Measurements from ENCODE around the gene EPS8L1.

Gene EPS8L1

GRCh38 chr19:55067869-55068268 lies 7.8 kb upstream of the EPS8L1 start:
- Histone ChIP-seq H4K20me1 (no peaks in the 10 kb centered on the region), H3K4me3 (no peak overlapping the region), H3K36me3 (no peaks in the 10 kb centered on the region), H3K4me1 (peaks cover 12% of the 10 kb centered on the region; the same call in 1 of the 2 replicates), H3K9ac (no peak overlapping the region), H3K4me2 (no peak overlapping the region), H3K27ac (no peak overlapping the region), H3K9me3 (peaks cover 16% of the 10 kb centered on the region), H3K27me3 (peaks cover 63% of the 10 kb centered on the region)
- TF ChIP-seq Cebpa-rat (IDR thresholded peaks at IDR 0.05) = no peak

GRCh38 chr19:55068950-55069864 lies 6.5 kb upstream of the EPS8L1 start:
- H3K36me3 ChIP-seq = no peaks in the 10 kb centered on the region
- H4K20me1 ChIP-seq = no peaks in the 10 kb centered on the region
- peaks cover 63% of the 10 kb centered on the region for H3K27me3 ChIP-seq
- H3K4me2 ChIP-seq = 0 out of 2 replicates have a peak overlapping the region, but pooled peaks have one; percentile 14
- peaks cover 12% of the 10 kb centered on the region; the same call in 1 of the 2 replicates for H3K4me1 ChIP-seq
- no peak overlapping the region for H3K4me3 ChIP-seq
- no peak overlapping the region for H3K9ac ChIP-seq
- no peak overlapping the region for H3K27ac ChIP-seq
- peaks cover 20% of the 10 kb centered on the region for H3K9me3 ChIP-seq
- no peak for TF ChIP-seq Cebpa-rat (IDR thresholded peaks at IDR 0.05)

GRCh38 chr19:55069865-55070197 lies 5.8 kb upstream of the EPS8L1 start:
- Histone ChIP-seq H3K9me3 (peaks cover 20% of the 10 kb centered on the region), H3K4me1 (peaks cover 12% of the 10 kb centered on the region; the same call in 1 of the 2 replicates), H3K36me3 (no peaks in the 10 kb centered on the region), H3K4me3 (no peak overlapping the region), H3K9ac (no peak overlapping the region), H3K27ac (no peak overlapping the region), H4K20me1 (no peaks in the 10 kb centered on the region), H3K27me3 (peaks cover 63% of the 10 kb centered on the region), H3K4me2 (no peak overlapping the region)
- TF ChIP-seq Cebpa-rat (IDR thresholded peaks at IDR 0.05) = no peak

- no peak for TF ChIP-seq Cebpa-rat (IDR thresholded peaks at IDR 0.05)
- H3K36me3 ChIP-seq = no peaks in the 10 kb centered on the region
- no peaks in the 10 kb centered on the region for H4K20me1 ChIP-seq
- H3K4me2 ChIP-seq = no peak overlapping the region
- H3K27me3 ChIP-seq = peaks cover 60% of the 10 kb centered on the region
- peaks cover 20% of the 10 kb centered on the region for H3K9me3 ChIP-seq
- peaks cover 12% of the 10 kb centered on the region for H3K4me1 ChIP-seq
- H3K27ac ChIP-seq = no peak overlapping the region
- no peak overlapping the region for H3K4me3 ChIP-seq
- no peak overlapping the region for H3K9ac ChIP-seq
Measured at GRCh38 chr19:55070466-55071128, 5.1 kb upstream of the EPS8L1 start.

GRCh38 chr19:55071129-55071502 lies 4.6 kb upstream of the EPS8L1 start:
- no peaks in the 10 kb centered on the region for H3K36me3 ChIP-seq
- peak overlapping the region; percentile 22; the same call in 1 of the 2 replicates for H3K4me2 ChIP-seq
- peaks cover 55% of the 10 kb centered on the region for H3K27me3 ChIP-seq
- H3K4me3 ChIP-seq = no peak overlapping the region
- no peak overlapping the region for H3K27ac ChIP-seq
- H4K20me1 ChIP-seq = no peaks in the 10 kb centered on the region
- no peak for TF ChIP-seq Cebpa-rat (IDR thresholded peaks at IDR 0.05)
- H3K9me3 ChIP-seq = peaks cover 20% of the 10 kb centered on the region
- no peak overlapping the region for H3K9ac ChIP-seq
- H3K4me1 ChIP-seq = peaks cover 12% of the 10 kb centered on the region

GRCh38 chr19:55071913-55072312 lies 3.8 kb upstream of the EPS8L1 start:
- H3K4me2 ChIP-seq = no peak overlapping the region
- H3K9me3 ChIP-seq = peaks cover 20% of the 10 kb centered on the region
- TF ChIP-seq Cebpa-rat (IDR thresholded peaks at IDR 0.05) = no peak
- H3K27me3 ChIP-seq = peaks cover 47% of the 10 kb centered on the region
- peaks cover 12% of the 10 kb centered on the region for H3K4me1 ChIP-seq
- no peak overlapping the region for H3K27ac ChIP-seq
- no peak overlapping the region for H3K4me3 ChIP-seq
- H3K36me3 ChIP-seq = no peaks in the 10 kb centered on the region
- H4K20me1 ChIP-seq = no peaks in the 10 kb centered on the region
- no peak overlapping the region for H3K9ac ChIP-seq

GRCh38 chr19:55076321-55076720 lies 652 bp downstream of the EPS8L1 start:
- Histone ChIP-seq H3K4me3 (no peak overlapping the region), H3K9ac (no peak overlapping the region), H3K4me1 (peaks cover 19% of the 10 kb centered on the region), H3K27ac (no peak overlapping the region), H3K36me3 (no peaks in the 10 kb centered on the region), H3K4me2 (no peak overlapping the region), H3K9me3 (0 out of 2 replicates have a peak, but pooled peaks cover 4% of the 10 kb centered on the region), H4K20me1 (no peaks in the 10 kb centered on the region), H3K27me3 (peaks cover 4% of the 10 kb centered on the region; the same call in 1 of the 2 replicates)
- no peak for TF ChIP-seq Cebpa-rat (IDR thresholded peaks at IDR 0.05)

- Histone ChIP-seq H4K20me1 (no peaks in the 10 kb centered on the region), H3K36me3 (no peaks in the 10 kb centered on the region), H3K9ac (no peak overlapping the region), H3K27me3 (peaks cover 6% of the 10 kb centered on the region; the same call in 1 of the 2 replicates), H3K27ac (no peak overlapping the region), H3K4me1 (peaks cover 23% of the 10 kb centered on the region), H3K4me3 (no peak overlapping the region), H3K4me2 (no peak overlapping the region), H3K9me3 (0 out of 2 replicates have a peak, but pooled peaks cover 5% of the 10 kb centered on the region)
- TF ChIP-seq Cebpa-rat (IDR thresholded peaks at IDR 0.05) = no peak
Measured at GRCh38 chr19:55077106-55077505, 1.4 kb downstream of the EPS8L1 start.

GRCh38 chr19:55078996-55079395 lies 3.3 kb downstream of the EPS8L1 start:
- H4K20me1 ChIP-seq = no peaks in the 10 kb centered on the region; the same call in 1 of the 2 replicates
- H3K27me3 ChIP-seq = peaks cover 17% of the 10 kb centered on the region
- H3K4me2 ChIP-seq = no peak overlapping the region; the same call in 1 of the 2 replicates
- H3K9me3 ChIP-seq = peaks cover 4% of the 10 kb centered on the region; the same call in 1 of the 2 replicates
- H3K27ac ChIP-seq = no peak overlapping the region
- peaks cover 26% of the 10 kb centered on the region for H3K4me1 ChIP-seq
- TF ChIP-seq Cebpa-rat (IDR thresholded peaks at IDR 0.05) = no peak
- H3K4me3 ChIP-seq = no peak overlapping the region
- no peak overlapping the region for H3K9ac ChIP-seq
- H3K36me3 ChIP-seq = no peaks in the 10 kb centered on the region
